ENCODE results near the gene CDK11B. TPM values are rescaled to one million over a fixed set of nuclear protein-coding genes. Genes with fewer than 3 reads are reported as not detected.

CDK11B gene
- total RNA-seq, 4 donors from 2014 or later: 12.8 to 23.7 (median 15.0) TPM

DNA sequence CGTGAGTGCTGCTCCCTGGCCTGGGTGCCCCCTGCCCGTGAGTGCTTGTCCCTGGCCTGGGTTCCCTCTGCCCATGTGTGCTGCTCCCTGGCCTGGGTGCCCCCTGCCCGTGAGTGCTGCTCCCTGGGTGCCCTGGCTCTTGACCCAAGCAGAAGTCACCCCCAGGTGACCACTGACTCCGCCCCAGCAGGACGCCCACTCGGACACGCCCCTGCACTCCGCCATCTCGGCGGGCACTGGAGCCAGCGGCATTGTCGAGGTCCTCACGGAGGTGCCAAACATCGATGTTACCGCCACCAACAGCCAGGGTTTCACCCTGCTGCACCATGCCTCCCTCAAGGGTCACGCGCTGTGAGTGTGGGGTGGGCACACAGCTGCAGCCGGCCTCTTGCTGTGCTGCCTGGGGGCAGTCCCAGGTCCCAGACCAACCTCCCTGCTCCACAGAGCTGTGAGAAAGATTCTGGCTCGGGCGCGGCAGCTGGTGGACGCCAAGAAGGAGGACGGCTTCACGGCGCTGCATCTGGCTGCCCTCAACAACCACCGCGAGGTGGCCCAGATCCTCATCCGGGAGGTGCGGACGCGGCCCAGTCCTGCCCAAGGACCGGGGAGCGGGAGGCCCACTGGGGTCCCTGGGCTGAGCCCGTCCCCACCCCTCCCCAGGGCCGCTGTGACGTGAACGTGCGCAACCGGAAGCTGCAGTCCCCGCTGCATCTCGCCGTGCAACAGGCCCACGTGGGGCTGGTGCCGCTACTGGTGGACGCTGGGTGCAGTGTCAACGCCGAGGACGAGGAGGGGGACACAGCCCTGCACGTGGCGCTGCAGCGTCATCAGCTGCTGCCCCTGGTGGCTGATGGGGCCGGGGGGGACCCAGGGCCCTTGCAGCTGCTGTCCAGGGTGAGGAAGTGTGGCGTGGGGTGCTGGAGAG lies 30.7 kb downstream of the CDK11B start:
- intact Hi-C loops (cut with DNase I): no loop called here
- 94 to 98% methylated on average over 15 to 24 of the region's 53 CpGs for WGBS, 2 donors

DNA sequence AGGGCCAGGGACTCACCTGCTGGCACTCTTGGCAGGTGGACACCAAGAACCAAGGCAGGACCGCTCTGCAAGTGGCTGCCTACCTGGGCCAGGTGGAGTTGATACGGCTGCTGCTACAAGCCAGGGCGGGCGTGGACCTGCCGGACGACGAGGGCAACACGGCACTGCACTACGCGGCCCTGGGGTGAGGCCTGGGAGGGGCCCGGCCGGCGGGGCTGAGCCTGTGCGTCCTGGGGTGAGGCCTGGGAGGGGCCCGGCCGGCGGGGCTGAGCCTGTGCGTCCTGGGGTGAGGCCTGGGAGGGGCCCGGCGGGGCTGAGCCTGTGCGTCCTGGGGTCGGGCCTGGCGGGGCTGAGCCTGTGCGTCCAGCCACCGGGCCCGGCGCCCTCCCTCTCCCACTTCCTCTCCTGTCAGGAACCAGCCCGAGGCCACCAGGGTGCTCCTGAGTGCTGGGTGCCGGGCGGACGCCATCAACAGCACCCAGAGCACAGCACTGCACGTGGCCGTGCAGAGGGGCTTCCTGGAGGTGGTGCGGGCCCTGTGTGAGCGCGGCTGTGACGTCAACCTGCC lies 31.5 kb downstream of the CDK11B start:
- Histone ChIP-seq H3K36me3 (peaks cover 10% of the 10 kb centered on the region in 2 donors), H3K9me3 (no peaks in the 10 kb centered on the region), H3K27me3 (peaks cover 17% of the 10 kb centered on the region), H3K4me3 (replicated peaks in 1 of 3) (no peak overlapping the region), H3K27ac (no peak overlapping the region), H3K4me1 (peaks cover 0 to 10% of the 10 kb centered on the region in 2 donors)
- intact Hi-C loops (cut with DNase I): no loop called here
- TF ChIP-seq, protein P1, sequence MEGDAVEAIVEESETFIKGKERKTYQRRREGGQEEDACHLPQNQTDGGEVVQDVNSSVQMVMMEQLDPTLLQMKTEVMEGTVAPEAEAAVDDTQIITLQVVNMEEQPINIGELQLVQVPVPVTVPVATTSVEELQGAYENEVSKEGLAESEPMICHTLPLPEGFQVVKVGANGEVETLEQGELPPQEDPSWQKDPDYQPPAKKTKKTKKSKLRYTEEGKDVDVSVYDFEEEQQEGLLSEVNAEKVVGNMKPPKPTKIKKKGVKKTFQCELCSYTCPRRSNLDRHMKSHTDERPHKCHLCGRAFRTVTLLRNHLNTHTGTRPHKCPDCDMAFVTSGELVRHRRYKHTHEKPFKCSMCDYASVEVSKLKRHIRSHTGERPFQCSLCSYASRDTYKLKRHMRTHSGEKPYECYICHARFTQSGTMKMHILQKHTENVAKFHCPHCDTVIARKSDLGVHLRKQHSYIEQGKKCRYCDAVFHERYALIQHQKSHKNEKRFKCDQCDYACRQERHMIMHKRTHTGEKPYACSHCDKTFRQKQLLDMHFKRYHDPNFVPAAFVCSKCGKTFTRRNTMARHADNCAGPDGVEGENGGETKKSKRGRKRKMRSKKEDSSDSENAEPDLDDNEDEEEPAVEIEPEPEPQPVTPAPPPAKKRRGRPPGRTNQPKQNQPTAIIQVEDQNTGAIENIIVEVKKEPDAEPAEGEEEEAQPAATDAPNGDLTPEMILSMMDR (IDR thresholded peaks at IDR 0.05): no peak
- TF ChIP-seq POLR2A (IDR thresholded peaks at IDR 0.05): no peak
- WGBS, 2 donors: 95% methylated on average over 4 of the region's 37 CpGs; no CpG with 5 or more reads in 1 of the 2 donors
- DNase-seq: no peak

More for the DNA sequence above, 30.7 kb downstream of the CDK11B start:
- H3K9me3 ChIP-seq: no peaks in the 10 kb centered on the region
- no peak for DNase-seq
- H3K27ac ChIP-seq: no peak overlapping the region
- peaks cover 0 to 10% of the 10 kb centered on the region in 2 donors for H3K4me1 ChIP-seq
- H3K27me3 ChIP-seq: peaks cover 17% of the 10 kb centered on the region
- no peak overlapping the region for H3K4me3 ChIP-seq (replicated peaks in 1 of 3)
- TF ChIP-seq POLR2A (IDR thresholded peaks at IDR 0.05): no peak
- TF ChIP-seq, protein P1 (IDR thresholded peaks at IDR 0.05): no peak
- H3K36me3 ChIP-seq: peaks cover 10% of the 10 kb centered on the region in 2 donors

DNA sequence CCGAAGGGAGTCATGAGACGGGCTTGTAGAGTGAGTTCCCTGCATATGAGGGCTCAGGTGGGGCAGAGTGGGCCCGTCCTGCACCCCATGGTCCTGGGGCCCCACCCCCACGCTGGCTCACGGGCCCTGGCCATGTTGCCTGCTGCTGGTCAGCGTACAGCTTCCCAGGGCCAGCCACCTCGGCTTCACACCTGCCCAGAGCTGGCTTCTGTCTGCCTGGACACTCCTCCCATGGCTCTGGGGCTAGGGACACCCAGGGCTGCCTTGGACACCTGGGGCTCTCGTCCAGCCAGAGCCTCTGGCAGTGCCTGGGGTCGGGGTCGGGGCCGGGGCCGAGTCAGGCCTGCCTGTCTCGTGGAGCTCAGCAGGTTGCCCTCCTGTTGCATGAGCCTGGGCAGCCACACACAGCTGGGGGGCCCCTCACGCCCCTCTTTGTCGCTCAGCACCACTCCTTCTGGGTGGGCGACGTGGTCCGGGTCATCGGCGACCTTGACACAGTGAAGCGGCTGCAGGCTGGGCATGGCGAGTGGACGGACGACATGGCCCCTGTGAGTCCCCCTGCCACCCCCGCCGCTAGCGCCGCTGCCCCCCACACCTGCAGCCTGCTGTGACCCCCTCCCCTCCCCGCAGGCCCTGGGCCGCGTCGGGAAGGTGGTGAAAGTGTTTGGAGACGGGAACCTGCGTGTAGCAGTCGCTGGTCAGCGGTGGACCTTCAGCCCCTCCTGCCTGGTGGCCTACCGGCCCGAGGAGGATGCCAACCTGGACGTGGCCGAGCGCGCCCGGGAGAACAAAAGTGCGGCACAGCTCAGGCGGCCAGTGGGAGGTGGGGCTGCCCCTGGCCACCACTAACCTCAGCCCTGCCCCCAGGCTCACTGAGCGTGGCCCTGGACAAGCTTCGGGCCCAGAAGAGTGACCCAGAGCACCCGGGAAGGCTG lies 32.3 kb downstream of the CDK11B start:
- 94 to 95% methylated on average over 6 to 41 of the region's 48 CpGs for WGBS, 2 donors
- peaks cover 10% of the 10 kb centered on the region in 2 donors for H3K36me3 ChIP-seq
- no peak for TF ChIP-seq POLR2A (IDR thresholded peaks at IDR 0.05)
- TF ChIP-seq, protein P1 (IDR thresholded peaks at IDR 0.05): no peak
- no peaks in the 10 kb centered on the region for H3K9me3 ChIP-seq
- no peak overlapping the region for H3K27ac ChIP-seq
- peaks cover 0 to 2% of the 10 kb centered on the region in 2 donors for H3K4me1 ChIP-seq
- no peak overlapping the region for H3K4me3 ChIP-seq (replicated peaks in 1 of 3)
- peaks cover 12% of the 10 kb centered on the region for H3K27me3 ChIP-seq
- DNase-seq: no peak
- intact Hi-C loops (cut with DNase I): no loop called here

DNA sequence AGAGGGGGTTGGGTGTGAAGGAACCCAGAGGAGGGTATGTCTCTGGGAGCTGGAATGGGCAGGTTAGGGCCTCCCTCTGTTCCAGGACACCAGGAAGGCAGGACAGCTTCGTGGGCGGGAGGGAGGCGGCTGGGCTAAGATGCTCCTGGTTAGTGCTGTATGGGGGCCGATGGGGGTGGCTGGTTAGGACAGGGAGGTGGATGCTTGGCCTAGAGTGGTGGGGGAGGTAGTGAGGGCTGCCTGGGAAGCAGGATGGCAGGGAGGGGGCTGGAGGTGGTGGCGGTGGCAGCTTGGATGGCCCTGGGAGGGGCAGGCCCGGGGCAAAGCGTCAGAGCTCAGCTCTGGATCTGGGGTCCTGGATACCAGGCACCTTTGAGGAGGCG lies 33.0 kb downstream of the CDK11B start:
- DNase-seq: no peak
- Histone ChIP-seq H3K27ac (no peak overlapping the region), H3K9me3 (no peaks in the 10 kb centered on the region), H3K4me1 (no peaks in the 10 kb centered on the region), H3K27me3 (peaks cover 6% of the 10 kb centered on the region), H3K4me3 (replicated peaks in 1 of 3) (no peak overlapping the region), H3K36me3 (peaks cover 10% of the 10 kb centered on the region in 2 donors)
- intact Hi-C loops (cut with DNase I): no loop called here
- 89 to 99% methylated on average over 8 of the region's 8 CpGs for WGBS, 2 donors
- TF ChIP-seq, protein P1 (IDR thresholded peaks at IDR 0.05): no peak
- TF ChIP-seq POLR2A (IDR thresholded peaks at IDR 0.05): no peak

All from thyroid gland (tissue), 4 donors.